Dedifferentiated amniotic fluid mesenchymal stem cell (primary cell): ENCODE measurements around the gene AMPD3.

ENCODE experiments used
- DNase-seq: peaks from one replicate; pipeline ENCODE4 v3.0.0-alpha.2; 2016; ENCODE audit errors: extremely low spot score

The AMPD3 gene

GRCh38 chr11:10438458-10438857, 16.6 kb upstream of the AMPD3 start:
- no peak for DNase-seq

DNA sequence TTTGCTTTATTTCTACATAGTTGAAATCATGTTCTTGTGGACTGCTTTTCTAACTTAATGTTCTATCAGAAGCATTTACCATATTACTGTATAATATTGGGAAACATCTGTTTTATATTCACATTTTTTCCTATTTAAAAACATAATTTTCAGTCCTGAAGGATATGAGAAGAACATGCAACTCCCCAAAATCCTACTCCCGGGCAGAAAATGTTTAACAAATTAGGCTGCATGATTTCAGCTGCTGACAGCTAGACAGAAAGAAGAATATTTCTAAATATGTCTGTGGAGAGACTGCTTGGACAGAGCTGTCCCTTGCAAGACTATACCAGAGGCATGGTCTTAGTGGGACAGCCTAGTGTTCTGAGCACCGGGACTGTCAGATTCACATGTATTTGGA, 15.7 kb upstream of the AMPD3 start:
- DNase-seq, result no peak

GRCh38 chr11:10439924-10440323, 15.1 kb upstream of the AMPD3 start:
- DNase-seq, result no peak

DNA sequence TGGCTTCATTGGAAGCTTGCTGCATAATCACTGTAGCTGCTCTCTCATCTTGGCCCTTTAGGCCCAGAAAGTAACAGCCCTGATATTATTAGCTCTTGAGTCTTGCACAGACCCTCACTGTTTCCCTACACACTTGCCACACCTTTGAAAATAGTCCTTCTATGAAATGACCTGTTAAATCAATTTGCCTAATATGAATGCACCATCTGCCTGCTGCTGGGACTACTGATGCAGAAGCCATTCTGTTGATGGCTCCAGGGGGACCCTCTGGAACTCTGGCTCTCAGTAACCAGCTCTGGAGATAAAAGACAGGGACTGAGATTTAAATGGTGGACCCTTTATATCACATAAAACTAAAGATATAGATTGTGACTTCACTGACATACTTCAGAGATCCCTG, 14.7 kb upstream of the AMPD3 start:
- no peak for DNase-seq

DNA sequence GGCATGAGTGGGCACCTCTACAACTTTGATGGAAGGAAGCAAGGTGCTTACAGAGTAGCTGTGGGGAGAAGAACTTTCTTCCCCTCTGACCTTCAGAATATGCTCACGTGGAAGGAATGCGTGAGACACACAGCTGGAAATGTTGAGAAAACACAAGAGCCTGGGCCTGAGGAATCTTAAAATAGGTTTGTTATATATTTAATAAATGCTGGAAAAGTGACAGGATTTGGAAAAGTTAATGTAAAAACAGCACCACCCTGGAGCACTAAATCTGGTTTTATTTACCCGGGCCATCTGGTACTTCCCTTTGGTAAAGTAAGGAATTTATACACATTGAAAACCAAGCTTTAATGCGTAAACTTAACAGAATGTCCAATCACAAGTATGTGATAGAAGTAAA, 14.0 kb upstream of the AMPD3 start:
- DNase-seq, result no peak

- DNase-seq, result no peak
Observed at GRCh38 chr11:10441652-10442503, 13.2 kb upstream of the AMPD3 start.

GRCh38 chr11:10443152-10443551, 11.9 kb upstream of the AMPD3 start:
- DNase-seq, result no peak

GRCh38 chr11:10443721-10444235, 11.3 kb upstream of the AMPD3 start:
- no peak for DNase-seq

- DNase-seq, result no peak
Observed at GRCh38 chr11:10444725-10445315, 10.2 kb upstream of the AMPD3 start.

- no peak for DNase-seq
Observed at GRCh38 chr11:10447445-10447844, 7.6 kb upstream of the AMPD3 start.

DNA sequence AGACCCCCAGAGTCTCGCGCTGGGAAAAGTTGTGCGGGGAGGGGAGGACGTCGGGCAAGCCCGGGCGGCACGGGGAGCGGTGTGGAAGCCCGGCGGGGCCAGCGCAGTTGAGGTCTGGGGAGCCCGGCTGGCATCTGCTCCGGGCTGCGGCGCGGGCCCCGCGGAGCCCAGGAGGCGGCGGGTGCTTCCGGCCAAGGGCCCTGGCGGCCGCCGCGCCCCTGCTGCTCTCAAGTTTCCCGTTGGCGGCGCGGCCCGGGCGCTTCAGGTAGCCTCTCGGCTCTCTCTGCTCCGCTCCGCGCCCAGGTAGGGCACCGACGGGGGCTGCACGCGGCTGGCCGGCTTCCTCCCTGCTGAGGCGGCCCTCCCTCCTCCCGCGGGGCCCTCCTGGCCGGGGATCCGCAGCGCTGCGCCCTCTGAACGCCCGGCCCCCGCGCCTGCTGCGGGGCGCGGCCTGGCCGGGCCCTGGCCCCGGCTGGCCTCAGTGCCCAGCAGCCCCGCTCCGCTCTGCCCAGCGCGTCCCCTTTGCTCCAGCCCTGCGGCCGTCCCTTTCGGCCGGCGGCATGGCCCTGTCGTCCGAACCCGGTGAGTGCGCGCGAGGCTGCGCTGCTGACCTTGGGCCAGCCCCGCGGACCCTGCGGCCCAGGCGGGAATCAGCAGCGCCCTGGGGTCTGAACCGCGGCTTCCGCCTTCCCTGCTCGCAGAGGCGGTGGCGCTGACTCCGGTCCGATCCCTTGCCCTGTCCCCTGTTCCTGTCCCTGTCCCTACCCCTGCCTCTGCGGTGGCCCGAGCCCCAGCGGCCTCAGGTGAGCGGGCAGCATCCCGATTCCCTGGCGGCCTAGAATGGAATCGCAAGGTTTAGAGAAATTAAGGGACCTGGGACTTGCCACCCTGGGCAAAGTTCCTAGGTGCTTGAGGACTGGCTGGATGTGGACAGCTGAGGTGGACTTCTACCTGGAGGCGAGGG, 4.3 kb upstream of the AMPD3 start:
- DNase-seq, result no peak

- DNase-seq, result no peak
Observed at GRCh38 chr11:10451426-10452116, 3.5 kb upstream of the AMPD3 start.

DNA sequence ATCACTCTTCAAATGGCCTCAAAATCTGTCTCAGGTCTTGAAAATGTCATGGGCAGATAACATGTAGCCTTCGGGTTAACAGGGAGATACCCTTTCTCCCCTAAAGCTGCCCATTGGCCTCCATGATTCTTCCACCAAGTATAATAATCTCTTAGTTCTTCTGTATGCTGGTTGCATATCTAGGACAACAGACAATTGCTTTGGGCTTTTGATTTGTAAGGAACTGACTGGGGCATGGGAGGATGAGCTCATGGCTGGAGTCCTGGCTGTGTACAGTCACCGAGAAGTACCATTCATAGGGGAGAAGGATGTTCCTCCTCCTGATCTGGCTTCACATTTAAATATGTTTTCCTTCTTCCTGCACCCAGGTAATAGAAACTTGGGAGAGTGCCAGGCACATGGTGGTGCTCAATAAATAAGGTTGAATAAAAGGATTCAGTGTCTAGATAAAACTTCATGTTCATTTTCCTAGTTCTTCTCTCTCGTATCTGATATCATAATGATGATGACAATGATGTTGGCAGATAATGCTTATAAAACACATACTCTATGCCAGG, 2.8 kb upstream of the AMPD3 start:
- DNase-seq, result no peak

GRCh38 chr11:10453261-10453660, 1.8 kb upstream of the AMPD3 start:
- no peak for DNase-seq

GRCh38 chr11:10455637-10456487, 798 bp downstream of the AMPD3 start:
- peak; percentile 47 for DNase-seq

GRCh38 chr11:10456519-10456918, 1.5 kb downstream of the AMPD3 start:
- no peak for DNase-seq

DNA sequence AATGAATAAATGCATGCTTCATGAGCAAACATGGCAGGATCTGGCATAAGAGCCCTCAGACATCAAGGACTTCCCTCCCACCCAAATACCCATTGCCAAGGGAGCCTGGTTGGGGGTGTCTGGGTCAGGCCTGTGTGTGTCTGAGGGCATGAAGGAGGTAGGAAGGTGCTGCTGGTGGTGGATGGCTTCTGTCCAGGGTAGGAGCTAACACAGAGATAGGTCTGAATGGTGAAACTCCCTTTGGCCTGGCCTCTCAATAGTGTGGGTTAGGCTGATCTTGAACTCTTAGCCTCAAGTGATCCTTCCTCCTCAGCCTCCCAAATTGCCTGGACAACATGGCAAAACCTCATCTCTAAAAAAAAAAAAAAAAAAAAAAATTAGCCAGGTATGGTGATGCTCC, 2.8 kb downstream of the AMPD3 start:
- no peak for DNase-seq

DNA sequence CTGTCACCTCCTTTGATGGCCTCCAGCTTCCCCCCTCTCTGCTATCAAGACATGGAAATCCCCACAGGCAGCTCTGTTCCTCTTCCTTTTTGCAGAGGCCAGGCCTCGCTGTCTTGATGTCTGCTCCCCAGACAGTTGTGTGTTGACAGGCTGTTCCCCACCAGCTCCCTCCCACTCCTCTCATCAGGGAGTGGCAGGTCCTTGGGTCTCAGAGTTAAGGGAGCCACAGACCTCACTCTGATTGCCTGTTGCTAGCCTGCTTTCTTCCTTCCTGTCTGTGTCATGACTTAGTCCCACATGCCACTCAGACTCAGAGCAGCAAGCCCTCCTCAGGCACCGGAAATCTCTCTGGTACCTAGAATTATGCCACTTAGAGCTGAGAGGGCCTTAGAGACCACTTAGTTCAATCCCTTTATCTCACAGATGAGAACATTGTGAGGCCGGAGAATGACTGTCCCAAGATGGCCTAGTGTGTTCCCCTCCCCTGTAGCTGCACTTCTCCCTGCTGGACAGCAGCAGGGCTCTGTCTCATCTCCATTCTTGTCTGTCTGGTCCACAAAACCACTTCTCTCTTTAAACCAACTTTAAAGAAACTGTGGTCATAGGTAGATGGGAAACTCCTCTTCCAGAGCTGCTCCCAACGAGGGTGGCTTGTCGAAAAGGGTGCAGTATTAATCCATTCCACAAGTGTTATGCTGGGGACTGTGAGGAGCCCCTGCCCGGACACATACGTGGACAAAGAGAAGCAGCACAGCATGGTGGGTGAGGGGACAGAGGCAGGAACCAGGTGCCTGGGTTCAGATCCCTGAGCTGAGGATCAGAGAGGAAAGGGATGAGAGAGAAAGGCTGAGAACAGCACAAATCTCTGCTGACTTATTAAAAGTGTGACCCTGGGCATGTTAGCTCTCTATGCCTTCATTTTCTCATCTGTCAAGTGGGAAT, 4.2 kb downstream of the AMPD3 start:
- no peak for DNase-seq

DNA sequence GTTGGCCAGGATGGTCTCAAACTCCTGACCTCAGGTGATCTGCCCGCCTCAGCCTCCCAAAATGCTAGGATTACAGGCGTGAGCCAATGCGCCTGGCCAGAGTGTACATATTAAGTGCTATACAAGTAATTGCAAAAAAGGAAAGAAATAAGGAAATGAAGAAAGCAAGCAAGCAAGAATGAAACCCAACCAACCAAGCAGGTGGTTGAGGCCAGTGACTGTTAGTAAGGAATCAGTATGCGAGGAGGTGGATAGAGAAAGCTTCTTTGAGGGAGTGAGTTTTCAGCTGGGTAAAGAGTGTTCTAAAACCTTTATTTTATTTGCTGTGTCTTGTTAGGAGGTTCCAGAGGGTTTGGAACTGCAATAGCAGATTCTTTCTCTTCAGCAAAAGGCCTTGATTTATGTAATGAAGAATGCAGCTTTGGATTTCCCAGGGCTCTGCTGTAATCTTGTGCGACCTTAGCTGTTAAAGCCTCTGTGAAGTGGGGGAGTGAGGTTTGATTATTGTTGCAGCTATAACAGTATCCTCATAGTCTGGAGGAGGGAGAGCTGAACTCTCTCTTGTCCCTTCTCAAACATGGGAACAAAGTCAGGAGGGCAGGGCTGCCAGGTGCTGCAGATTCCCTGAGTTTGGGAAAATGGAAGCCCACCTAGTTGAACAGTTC, 5.7 kb downstream of the AMPD3 start:
- no peak for DNase-seq
